ENCODE measurements around the gene FKBP6. TPM values are rescaled to one million over a fixed set of nuclear protein-coding genes. Genes with fewer than 3 reads are reported as not detected.

The FKBP6 gene
- total and polyA plus RNA-seq, 2 of the 13 experiments (the other 11 are each of a cell fraction or from before 2014, with no cell fraction given): 0.07 to 0.20 TPM

GRCh38 chr7:73349763-73350162 lies 21.8 kb downstream of the FKBP6 start:
- no TSS peak for BruUV-seq (replicated peaks)
- intact Hi-C loops (cut with micrococcal nuclease; ENCODE audit: unreplicated experiment): no loop called here
- POLR2A ChIA-PET: no interaction called here

More at GRCh38 chr7:73349763-73350162, 21.8 kb downstream of the FKBP6 start:
- DNase-seq (ENCODE audit: low spot score) (no peak), FAIRE-seq (no peak), ATAC-seq (no peak)
- H2AFZ ChIP-seq (ENCODE audit: low read length): no peak overlapping the region
- no peak overlapping the region for H3K9ac ChIP-seq (ENCODE audit: insufficient read depth, low read depth, low read length)
- H3K27me3 ChIP-seq (ENCODE audit: control insufficient read depth in 1 of 2, insufficient read depth in 2 of 2, low read length in 2 of 2): peaks cover 4 to 6% of the 10 kb centered on the region in 2 experiments; a peak in 2 of 5 replicates
- CTCF ChIA-PET (ENCODE audit: low intra/inter-chr PET ratio, low total read pairs): no interaction called here
- 89% methylated on average over 5 of the region's 6 CpGs for WGBS (ENCODE audit: low lambda C conversion rate)
- no peaks in the 10 kb centered on the region for H3K79me2 ChIP-seq (ENCODE audit: insufficient read depth, low read length)
- H3K9me3 ChIP-seq (ENCODE audit: low read length): no peaks in the 10 kb centered on the region
- no peak overlapping the region for H3K27ac ChIP-seq (ENCODE audit: extremely low read length, insufficient read depth, low read length)
- TF ChIP-seq KDM5B (CRISPR knock-in tag; IDR thresholded peaks at IDR 0.05; ENCODE audit: borderline replicate concordance): no peak
- no peak for TF ChIP-seq YY1 (IDR thresholded peaks at IDR 0.05; ENCODE audit: insufficient read depth, insufficient replicate concordance, low read depth, low read length)
- no peak for TF ChIP-seq NKX3-1 (CRISPR knock-in tag; IDR thresholded peaks at IDR 0.05)
- TF ChIP-seq DMTF1 (CRISPR knock-in tag; IDR thresholded peaks at IDR 0.05): no peak
- no peak for TF ChIP-seq SRSF4 (IDR thresholded peaks at IDR 0.05; ENCODE audit: low read depth, low read length, poor library complexity, severe bottlenecking)
- TF ChIP-seq, protein P1, sequence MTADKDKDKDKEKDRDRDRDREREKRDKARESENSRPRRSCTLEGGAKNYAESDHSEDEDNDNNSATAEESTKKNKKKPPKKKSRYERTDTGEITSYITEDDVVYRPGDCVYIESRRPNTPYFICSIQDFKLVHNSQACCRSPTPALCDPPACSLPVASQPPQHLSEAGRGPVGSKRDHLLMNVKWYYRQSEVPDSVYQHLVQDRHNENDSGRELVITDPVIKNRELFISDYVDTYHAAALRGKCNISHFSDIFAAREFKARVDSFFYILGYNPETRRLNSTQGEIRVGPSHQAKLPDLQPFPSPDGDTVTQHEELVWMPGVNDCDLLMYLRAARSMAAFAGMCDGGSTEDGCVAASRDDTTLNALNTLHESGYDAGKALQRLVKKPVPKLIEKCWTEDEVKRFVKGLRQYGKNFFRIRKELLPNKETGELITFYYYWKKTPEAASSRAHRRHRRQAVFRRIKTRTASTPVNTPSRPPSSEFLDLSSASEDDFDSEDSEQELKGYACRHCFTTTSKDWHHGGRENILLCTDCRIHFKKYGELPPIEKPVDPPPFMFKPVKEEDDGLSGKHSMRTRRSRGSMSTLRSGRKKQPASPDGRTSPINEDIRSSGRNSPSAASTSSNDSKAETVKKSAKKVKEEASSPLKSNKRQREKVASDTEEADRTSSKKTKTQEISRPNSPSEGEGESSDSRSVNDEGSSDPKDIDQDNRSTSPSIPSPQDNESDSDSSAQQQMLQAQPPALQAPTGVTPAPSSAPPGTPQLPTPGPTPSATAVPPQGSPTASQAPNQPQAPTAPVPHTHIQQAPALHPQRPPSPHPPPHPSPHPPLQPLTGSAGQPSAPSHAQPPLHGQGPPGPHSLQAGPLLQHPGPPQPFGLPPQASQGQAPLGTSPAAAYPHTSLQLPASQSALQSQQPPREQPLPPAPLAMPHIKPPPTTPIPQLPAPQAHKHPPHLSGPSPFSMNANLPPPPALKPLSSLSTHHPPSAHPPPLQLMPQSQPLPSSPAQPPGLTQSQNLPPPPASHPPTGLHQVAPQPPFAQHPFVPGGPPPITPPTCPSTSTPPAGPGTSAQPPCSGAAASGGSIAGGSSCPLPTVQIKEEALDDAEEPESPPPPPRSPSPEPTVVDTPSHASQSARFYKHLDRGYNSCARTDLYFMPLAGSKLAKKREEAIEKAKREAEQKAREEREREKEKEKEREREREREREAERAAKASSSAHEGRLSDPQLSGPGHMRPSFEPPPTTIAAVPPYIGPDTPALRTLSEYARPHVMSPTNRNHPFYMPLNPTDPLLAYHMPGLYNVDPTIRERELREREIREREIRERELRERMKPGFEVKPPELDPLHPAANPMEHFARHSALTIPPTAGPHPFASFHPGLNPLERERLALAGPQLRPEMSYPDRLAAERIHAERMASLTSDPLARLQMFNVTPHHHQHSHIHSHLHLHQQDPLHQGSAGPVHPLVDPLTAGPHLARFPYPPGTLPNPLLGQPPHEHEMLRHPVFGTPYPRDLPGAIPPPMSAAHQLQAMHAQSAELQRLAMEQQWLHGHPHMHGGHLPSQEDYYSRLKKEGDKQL (CRISPR knock-in tag; IDR thresholded peaks at IDR 0.05; ENCODE audit: low read depth): no peak
- TF ChIP-seq ZNF20 (CRISPR knock-in tag; IDR thresholded peaks at IDR 0.05): no peak
- TF ChIP-seq ZBTB10 (CRISPR knock-in tag; IDR thresholded peaks at IDR 0.05; ENCODE audit: borderline replicate concordance): no peak
- TF ChIP-seq NFE2L2 (IDR thresholded peaks at IDR 0.05; ENCODE audit: low read length): no peak
- TF ChIP-seq MTA3 (CRISPR knock-in tag; IDR thresholded peaks at IDR 0.05): no peak
- TF ChIP-seq, protein P2, sequence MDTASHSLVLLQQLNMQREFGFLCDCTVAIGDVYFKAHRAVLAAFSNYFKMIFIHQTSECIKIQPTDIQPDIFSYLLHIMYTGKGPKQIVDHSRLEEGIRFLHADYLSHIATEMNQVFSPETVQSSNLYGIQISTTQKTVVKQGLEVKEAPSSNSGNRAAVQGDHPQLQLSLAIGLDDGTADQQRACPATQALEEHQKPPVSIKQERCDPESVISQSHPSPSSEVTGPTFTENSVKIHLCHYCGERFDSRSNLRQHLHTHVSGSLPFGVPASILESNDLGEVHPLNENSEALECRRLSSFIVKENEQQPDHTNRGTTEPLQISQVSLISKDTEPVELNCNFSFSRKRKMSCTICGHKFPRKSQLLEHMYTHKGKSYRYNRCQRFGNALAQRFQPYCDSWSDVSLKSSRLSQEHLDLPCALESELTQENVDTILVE (CRISPR knock-in tag; IDR thresholded peaks at IDR 0.05): no peak
- H3K4me1 ChIP-seq (ENCODE audit: insufficient read depth, low read length): peaks cover 56% of the 10 kb centered on the region
- H3K36me3 ChIP-seq (replicated peaks in 1 of 2; ENCODE audit: control insufficient read depth in 1 of 2, insufficient read depth in 2 of 2, low read length in 2 of 2): no peaks in the 10 kb centered on the region
- no peaks in the 10 kb centered on the region for H4K20me1 ChIP-seq (ENCODE audit: insufficient read depth, low read length)
- in situ Hi-C loops (cut with HindIII; ENCODE audit: extremely low pct_ligation_motif_present, low pct_unique_long_range_greater_than_20kb): no loop called here
- H3K4me2 ChIP-seq (ENCODE audit: low read depth, low read length): no peak overlapping the region
- no peak overlapping the region for H3K4me3 ChIP-seq (replicated peaks in 1 of 3; ENCODE audit: insufficient read depth in 1 of 3, low read depth in 2 of 3, low read length in 3 of 3)

Measured in HepG2 (cell line).